HL-60 (cell line): ENCODE measurements around the gene TMC6.

ENCODE experiments used
- DNase-seq, 2 experiments: peaks; one replicate each; pipeline ENCODE4 v3.0.0-alpha.2; 2010 to 2020; ENCODE audit warnings: low read depth in 1 of 2, low spot score in 1 of 2
- H3K27ac ChIP-seq: fragments of 250-450 bp; sonication (Bioruptor Pico); replicated peaks from 2 replicates; pipeline ENCODE4 v1.5.1; 2020; ENCODE audit warnings: mild to moderate bottlenecking, moderate library complexity
- H3K27me3 ChIP-seq: fragments of 250-450 bp; sonication (Bioruptor Pico); 2 replicates; pipeline ENCODE4 v1.5.1; 2021; ENCODE audit warnings: mild to moderate bottlenecking, moderate library complexity; ENCODE audit not compliant: insufficient read depth, poor library complexity, severe bottlenecking
- H3K4me3 ChIP-seq: replicated peaks from 2 replicates; pipeline ENCODE4 v1.5.1; 2011; ENCODE audit warnings: mild to moderate bottlenecking, control low read depth, low read length; ENCODE audit not compliant: insufficient read depth
- GABPA ChIP-seq: IDR thresholded peaks from 2 replicates; pipeline ENCODE4 v1.6.1; 2012; ENCODE audit warnings: low read depth
- POLR2AphosphoS5 ChIP-seq: IDR thresholded peaks from 2 replicates; pipeline ENCODE4 v1.6.1; 2012; ENCODE audit warnings: low read depth
- REST ChIP-seq: IDR thresholded peaks from 2 replicates; pipeline ENCODE4 v1.6.1; 2012; ENCODE audit warnings: low read depth; ENCODE audit not compliant: insufficient replicate concordance
- SPI1 ChIP-seq: IDR thresholded peaks from 2 replicates; pipeline ENCODE4 v1.6.1; 2012; ENCODE audit warnings: low read depth, mild to moderate bottlenecking, borderline replicate concordance
- TF ChIP-seq, protein P1 (sequence below): IDR thresholded peaks from one replicate; pipeline ENCODE4 v1.5.1; 2011; ENCODE audit warnings: low read length, control low read depth, inconsistent platforms; ENCODE audit not compliant: insufficient read depth

The TMC6 gene

DNA sequence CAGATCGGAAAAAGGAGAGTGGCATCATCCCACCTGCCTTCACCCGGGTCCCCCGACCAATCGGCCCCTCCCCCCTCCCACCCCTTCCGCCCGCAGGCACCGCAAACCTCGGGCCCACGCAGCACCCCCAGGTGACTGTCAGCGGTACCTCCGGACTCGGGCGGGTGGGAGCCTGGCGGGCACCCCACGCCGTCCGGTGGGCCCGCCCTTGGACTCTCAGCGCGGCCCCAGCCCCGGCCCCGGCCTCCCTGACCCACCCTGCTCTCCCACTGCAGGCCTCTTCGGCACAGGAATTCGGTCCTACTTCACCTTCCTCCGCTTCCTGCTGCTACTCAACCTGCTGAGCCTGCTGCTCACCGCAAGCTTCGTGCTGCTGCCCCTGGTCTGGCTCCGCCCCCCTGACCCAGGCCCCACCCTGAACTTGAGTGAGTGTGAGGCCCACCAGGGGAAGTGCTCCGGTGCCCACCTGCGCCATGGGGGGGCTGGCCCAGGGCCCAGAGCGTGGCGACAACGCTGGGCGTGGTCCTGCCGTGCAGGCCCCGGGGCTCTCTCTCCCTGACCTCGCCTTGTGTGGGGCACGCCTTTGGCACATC lies 3.6 kb upstream of the TMC6 start:
- no peaks in the 10 kb centered on the region for H3K27me3 ChIP-seq
- peak overlapping the region; percentile 93 for H3K27ac ChIP-seq
- no peak for TF ChIP-seq GABPA
- TF ChIP-seq REST: no peak
- TF ChIP-seq, protein P1, sequence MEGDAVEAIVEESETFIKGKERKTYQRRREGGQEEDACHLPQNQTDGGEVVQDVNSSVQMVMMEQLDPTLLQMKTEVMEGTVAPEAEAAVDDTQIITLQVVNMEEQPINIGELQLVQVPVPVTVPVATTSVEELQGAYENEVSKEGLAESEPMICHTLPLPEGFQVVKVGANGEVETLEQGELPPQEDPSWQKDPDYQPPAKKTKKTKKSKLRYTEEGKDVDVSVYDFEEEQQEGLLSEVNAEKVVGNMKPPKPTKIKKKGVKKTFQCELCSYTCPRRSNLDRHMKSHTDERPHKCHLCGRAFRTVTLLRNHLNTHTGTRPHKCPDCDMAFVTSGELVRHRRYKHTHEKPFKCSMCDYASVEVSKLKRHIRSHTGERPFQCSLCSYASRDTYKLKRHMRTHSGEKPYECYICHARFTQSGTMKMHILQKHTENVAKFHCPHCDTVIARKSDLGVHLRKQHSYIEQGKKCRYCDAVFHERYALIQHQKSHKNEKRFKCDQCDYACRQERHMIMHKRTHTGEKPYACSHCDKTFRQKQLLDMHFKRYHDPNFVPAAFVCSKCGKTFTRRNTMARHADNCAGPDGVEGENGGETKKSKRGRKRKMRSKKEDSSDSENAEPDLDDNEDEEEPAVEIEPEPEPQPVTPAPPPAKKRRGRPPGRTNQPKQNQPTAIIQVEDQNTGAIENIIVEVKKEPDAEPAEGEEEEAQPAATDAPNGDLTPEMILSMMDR: no peak
- TF ChIP-seq SPI1: no peak
- no peak for TF ChIP-seq POLR2AphosphoS5
- H3K4me3 ChIP-seq: peak overlapping the region; percentile 80
- peak; percentile 76 to 88 for DNase-seq

- TF ChIP-seq POLR2AphosphoS5 (no peak; the same call in 1 of the 2 replicates), REST (no peak), GABPA (no peak; the same call in 1 of the 2 replicates), SPI1 (no peak)
- TF ChIP-seq, protein P1: no peak
- Histone ChIP-seq H3K27ac (peak overlapping the region; percentile 93), H3K4me3 (peak overlapping the region; percentile 80), H3K27me3 (no peaks in the 10 kb centered on the region)
- peak in 1 of 2 experiments; percentile 34 for DNase-seq
Measured at GRCh38 chr17:78131172-78132083, 2.9 kb upstream of the TMC6 start.

DNA sequence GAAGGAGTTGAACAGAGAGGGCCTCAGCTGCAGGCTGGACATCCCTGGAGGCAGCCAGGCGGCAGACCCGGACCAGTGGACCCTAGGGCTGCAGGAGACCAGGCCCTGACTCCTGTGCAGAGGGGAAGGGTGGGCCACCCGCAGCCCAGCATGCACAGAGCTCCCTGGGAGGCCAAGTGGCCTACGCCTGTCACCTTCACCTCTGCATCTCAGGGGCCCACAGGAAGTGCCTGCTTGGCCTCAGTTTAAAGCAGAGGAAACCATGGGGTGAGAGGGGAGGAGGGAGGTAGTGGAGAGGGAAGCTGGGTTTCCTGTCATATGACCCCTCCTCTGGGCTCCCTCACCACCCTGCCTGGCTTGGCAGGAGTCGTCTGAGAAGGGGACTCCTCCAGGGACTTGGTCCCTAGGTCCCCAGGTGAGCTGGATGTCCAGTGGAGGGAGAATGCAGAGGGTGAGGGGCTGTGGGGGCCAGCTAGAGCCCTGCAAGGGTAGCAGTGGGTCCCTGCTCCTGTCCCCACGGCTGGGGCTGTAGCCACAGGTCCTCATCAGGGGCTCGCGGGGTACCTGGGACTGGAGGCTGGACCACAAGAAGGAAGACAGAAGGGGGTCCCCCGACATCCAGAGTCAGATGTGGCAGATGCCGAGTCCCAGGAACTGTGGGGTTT lies 2.0 kb upstream of the TMC6 start, which contains the start of gene TMC8:
Gene TMC8 (plus strand): TSS at position 335 of the 665 bp plus-strand sequence. CDS start 818 bp downstream, outside the sequence.
- no peaks in the 10 kb centered on the region for H3K27me3 ChIP-seq
- peak within 1 kb of the TSS; percentile 80 for H3K4me3 ChIP-seq
- DNase-seq: peak; percentile 86 to 96
- H3K27ac ChIP-seq: peak within 1 kb of the TSS; percentile 93
- TF ChIP-seq GABPA (no peak; the same call in 1 of the 2 replicates), SPI1 (peak; percentile 81), POLR2AphosphoS5 (peak; percentile 81), REST (no peak)
- TF ChIP-seq, protein P1: no peak
